GM12873 (cell line): ENCODE results near the gene FUT8.

Source experiments
- CTCF ChIP-seq: IDR thresholded peaks from 2 replicates; pipeline ENCODE4 v1.5.1; 2012; ENCODE audit warnings: low read depth, mild to moderate bottlenecking, moderate library complexity, low read length, control low read depth; ENCODE audit not compliant: insufficient read depth; ENCODE audit errors: missing control alignments

FUT8 gene

GRCh38 chr14:65788876-65789275, 376.3 kb downstream of the FUT8 start:
- TF ChIP-seq CTCF = no peak

- TF ChIP-seq CTCF = no peak
Observed at GRCh38 chr14:65789363-65789762, 376.8 kb downstream of the FUT8 start.

GRCh38 chr14:65790172-65790815, 377.8 kb downstream of the FUT8 start:
- no peak for TF ChIP-seq CTCF

GRCh38 chr14:65791191-65791981, 378.9 kb downstream of the FUT8 start:
- no peak for TF ChIP-seq CTCF

GRCh38 chr14:65792208-65792905, 379.8 kb downstream of the FUT8 start:
- TF ChIP-seq CTCF = no peak
